OCI-LY1 (cell line): ENCODE results near the gene SLC51B.

Experiments
- H2AFZ ChIP-seq: fragments of 200-600 bp; sonication (generic), shearing (Covaris generic); 2 replicates; pipeline ENCODE4 v1.6.0; 2014; ENCODE audit warnings: antibody characterized with exemption, mild to moderate bottlenecking, low read length
- H3F3A ChIP-seq: fragments of 200-600 bp; sonication (generic), shearing (Covaris generic); 2 replicates; pipeline ENCODE4 v1.6.0; 2014; ENCODE audit warnings: mild to moderate bottlenecking, antibody characterized with exemption, low read length, moderate library complexity; ENCODE audit not compliant: insufficient read depth
- H3K27ac ChIP-seq: fragments of 200-600 bp; sonication (generic); 2 replicates; pipeline ENCODE4 v1.5.1; 2014; ENCODE audit warnings: low read length, mixed run types, mild to moderate bottlenecking, low read depth; ENCODE audit not compliant: poor library complexity, severe bottlenecking
- H3K27me3 ChIP-seq: fragments of 200-600 bp; sonication (generic); 2 replicates; pipeline ENCODE4 v1.6.0; 2014; ENCODE audit warnings: antibody characterized with exemption, mild to moderate bottlenecking, low read length, moderate library complexity; ENCODE audit not compliant: insufficient read depth
- H3K36me3 ChIP-seq: fragments of 200-600 bp; sonication (generic); 2 replicates; pipeline ENCODE4 v1.6.1; 2014; ENCODE audit warnings: mild to moderate bottlenecking, antibody characterized with exemption, low read length, moderate library complexity, mixed read lengths; ENCODE audit not compliant: insufficient read depth
- H3K4me1 ChIP-seq: fragments of 200-600 bp; sonication (generic); 2 replicates; pipeline ENCODE4 v1.5.1; 2014; ENCODE audit warnings: mild to moderate bottlenecking, low read length, moderate library complexity; ENCODE audit not compliant: insufficient read depth, severe bottlenecking
- H3K4me2 ChIP-seq: fragments of 200-600 bp; sonication (generic), shearing (Covaris generic); 2 replicates; pipeline ENCODE4 v1.6.1; 2014; ENCODE audit warnings: low read length
- H3K4me3 ChIP-seq: fragments of 200-600 bp; sonication (generic); 2 replicates; pipeline ENCODE4 v1.5.1; 2014; ENCODE audit warnings: low read length, low read depth, mild to moderate bottlenecking, mixed read lengths; ENCODE audit not compliant: poor library complexity, severe bottlenecking
- H3K79me2 ChIP-seq: fragments of 200-600 bp; shearing (Covaris generic); 2 replicates; pipeline ENCODE4 v1.6.1; 2016; ENCODE audit warnings: mixed run types, low read length, mixed read lengths; ENCODE audit not compliant: insufficient read depth
- H3K9ac ChIP-seq: fragments of 200-600 bp; sonication (generic), shearing (Covaris generic); 2 replicates; pipeline ENCODE4 v1.6.1; 2014; ENCODE audit warnings: mild to moderate bottlenecking, low read length, mixed read lengths
- H3K9me2 ChIP-seq: fragments of 200-600 bp; sonication (generic), shearing (Covaris generic); 2 replicates; pipeline ENCODE4 v1.6.1; 2014; ENCODE audit warnings: low read depth, mild to moderate bottlenecking, low read length, mixed read lengths
- H3K9me3 ChIP-seq: fragments of 200-600 bp; shearing (Covaris generic); 2 replicates; pipeline ENCODE4 v1.6.1; 2014; ENCODE audit warnings: low read length, mixed read lengths
- H4K20me1 ChIP-seq: fragments of 200-600 bp; sonication (generic), shearing (Covaris generic); 2 replicates; pipeline ENCODE4 v1.6.0; 2016; ENCODE audit warnings: mild to moderate bottlenecking, low read length; ENCODE audit not compliant: insufficient read depth
- CTCF ChIP-seq: fragments of 200-600 bp; sonication (generic), shearing (Covaris generic); IDR thresholded peaks from 2 replicates; pipeline ENCODE4 v1.5.1; 2017; ENCODE audit warnings: mild to moderate bottlenecking, antibody characterized with exemption, low read length, moderate library complexity, mixed read lengths
- EZH2 ChIP-seq: fragments of 200-600 bp; sonication (generic), shearing (Covaris generic); IDR thresholded peaks from 2 replicates; pipeline ENCODE4 v1.8.0; 2017; ENCODE audit warnings: borderline replicate concordance, mixed run types, mild to moderate bottlenecking, antibody characterized with exemption, low read length, moderate library complexity, mixed read lengths

The SLC51B gene

DNA sequence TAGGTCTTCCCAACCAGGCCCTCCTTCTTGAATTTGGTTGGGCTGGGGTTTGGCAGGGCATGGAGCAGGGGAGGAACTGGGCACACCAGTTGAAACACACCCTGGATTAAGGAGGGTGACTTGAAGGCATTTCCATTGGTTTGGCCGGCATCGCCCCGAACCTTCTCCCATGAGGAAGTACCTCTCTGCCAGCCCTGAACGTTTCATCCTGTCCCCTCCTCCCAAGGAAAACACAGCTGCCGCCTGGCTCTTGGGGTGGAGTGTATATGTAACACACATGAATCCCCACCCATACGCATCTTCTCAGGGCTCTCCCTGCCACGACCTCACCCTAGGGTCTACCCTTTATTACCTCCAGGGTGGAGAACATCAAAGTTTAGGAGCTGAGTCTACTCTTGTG is 55.3 kb downstream of the SLC51B start:
- TF ChIP-seq EZH2 (no peak), CTCF (no peak)
- no peaks in the 10 kb centered on the region for H3F3A ChIP-seq
- H3K36me3 ChIP-seq: peaks cover 24% of the 10 kb centered on the region; the same call in 1 of the 2 replicates
- no peak overlapping the region for H3K27ac ChIP-seq
- H3K9me3 ChIP-seq: no peaks in the 10 kb centered on the region
- H3K9ac ChIP-seq: no peak overlapping the region
- no peaks in the 10 kb centered on the region for H3K79me2 ChIP-seq
- no peaks in the 10 kb centered on the region for H3K4me1 ChIP-seq
- H2AFZ ChIP-seq: no peak overlapping the region
- no peak overlapping the region for H3K4me3 ChIP-seq
- no peak overlapping the region for H3K4me2 ChIP-seq
- H3K27me3 ChIP-seq: no peaks in the 10 kb centered on the region
- H3K9me2 ChIP-seq: no peaks in the 10 kb centered on the region
- H4K20me1 ChIP-seq: no peaks in the 10 kb centered on the region

- no peaks in the 10 kb centered on the region for H4K20me1 ChIP-seq
- no peaks in the 10 kb centered on the region for H3K79me2 ChIP-seq
- no peaks in the 10 kb centered on the region for H3F3A ChIP-seq
- H3K9me3 ChIP-seq: no peaks in the 10 kb centered on the region
- H3K4me2 ChIP-seq: no peak overlapping the region
- no peak overlapping the region for H3K4me3 ChIP-seq
- no peaks in the 10 kb centered on the region for H3K4me1 ChIP-seq
- TF ChIP-seq EZH2 (no peak), CTCF (peak; percentile 92)
- no peak overlapping the region for H2AFZ ChIP-seq
- peaks cover 33% of the 10 kb centered on the region; the same call in 1 of the 2 replicates for H3K36me3 ChIP-seq
- no peak overlapping the region for H3K27ac ChIP-seq
- no peaks in the 10 kb centered on the region for H3K9me2 ChIP-seq
- H3K27me3 ChIP-seq: no peaks in the 10 kb centered on the region
- no peak overlapping the region for H3K9ac ChIP-seq
These were observed 56.3 kb downstream of the SLC51B start for GRCh38 chr15:65101411-65101890.

- Histone ChIP-seq H3K4me2 (no peak overlapping the region), H3K9ac (no peak overlapping the region), H3K9me3 (no peaks in the 10 kb centered on the region), H3K79me2 (no peaks in the 10 kb centered on the region), H2AFZ (no peak overlapping the region), H3K4me1 (no peaks in the 10 kb centered on the region), H3K9me2 (no peaks in the 10 kb centered on the region), H3K36me3 (peaks cover 33% of the 10 kb centered on the region; the same call in 1 of the 2 replicates), H3K27ac (no peak overlapping the region), H3K27me3 (no peaks in the 10 kb centered on the region), H3F3A (no peaks in the 10 kb centered on the region), H3K4me3 (no peak overlapping the region), H4K20me1 (no peaks in the 10 kb centered on the region)
- no peak for TF ChIP-seq EZH2
- TF ChIP-seq CTCF: no peak
These were observed 56.9 kb downstream of the SLC51B start for GRCh38 chr15:65101891-65102708.
